Gastroesophageal sphincter (tissue), 4 donors: ENCODE measurements around the gene PALMD. TPM values are rescaled to one million over a fixed set of nuclear protein-coding genes. Genes with fewer than 3 reads are reported as not detected.

Experiments
- ATAC-seq: fragments of 150-250 bp; one replicate; pipeline ENCODE4 v1.9.1; 2016; ENCODE audit warnings: mild to moderate bottlenecking, moderate library complexity
- H3K27ac ChIP-seq, 4 donors: fragments of 200-600 bp; sonication (generic) in 3 of 4; 1 replicate in 3 of 4; 2 replicates in 1 of 4; pipeline ENCODE4 v1.5.1; 2016 to 2019
- H3K27me3 ChIP-seq: fragments of 200-600 bp; sonication (generic); one replicate; pipeline ENCODE4 v1.5.1; 2019
- H3K36me3 ChIP-seq, 2 donors: fragments of 200-600 bp; sonication (generic); one replicate each; pipeline ENCODE4 v1.5.1; 2019; ENCODE audit warnings: control low read depth in 1 of 2
- H3K4me1 ChIP-seq, 3 donors: fragments of 200-600 bp; sonication (generic); 1 replicate in 2 of 3; 2 replicates in 1 of 3; pipeline ENCODE4 v1.5.1; 2016 to 2019; ENCODE audit warnings: control low read depth in 2 of 3
- H3K4me3 ChIP-seq, 2 donors: fragments of 200-600 bp; sonication (generic); one replicate each; pipeline ENCODE4 v1.5.1; 2019; ENCODE audit warnings: mild to moderate bottlenecking in 1 of 2, moderate library complexity in 1 of 2
- H3K9me3 ChIP-seq, 3 donors: fragments of 200-600 bp; sonication (generic); one replicate each; pipeline ENCODE4 v1.5.1; 2017 to 2019; ENCODE audit warnings: control low read depth in 2 of 3
- EP300 ChIP-seq: sonication (generic); formaldehyde crosslinking; IDR thresholded peaks from one replicate; pipeline ENCODE4 v1.6.1; 2017; ENCODE audit warnings: antibody characterized with exemption, mild to moderate bottlenecking
- POLR2A ChIP-seq, 2 donors: fragments of 450-650 bp; IDR thresholded peaks; one replicate each; pipeline ENCODE4 v1.6.1; 2017; ENCODE audit warnings: antibody characterized with exemption in 2 of 2, mild to moderate bottlenecking in 2 of 2, moderate library complexity in 1 of 2
- POLR2AphosphoS5 ChIP-seq: sonication (generic); formaldehyde crosslinking; IDR thresholded peaks from one replicate; pipeline ENCODE4 v1.6.1; 2017; ENCODE audit warnings: antibody characterized with exemption
- WGBS, 2 donors: methylation state at CpG; one replicate each; pipeline ENCODE4 v1.1.5; 2018; ENCODE audit warnings: low coverage in 1 of 2; 5-methylcytosine and 5-hydroxymethylcytosine counted together
- total RNA-seq, 4 donors: library from RNA; depleted of rRNA; stranded (reverse); fragments of >200 nt; gene quantifications; one replicate each; pipeline ENCODE4 v1.1.0, GENCODE V29; 2016
- TF ChIP-seq, protein P1 (sequence below), 4 experiments: fragments of 200-600 bp in 2 of 4; fragments of 450-650 bp in 2 of 4; sonication (generic) in 1 of 4; IDR thresholded peaks; one replicate each; pipeline ENCODE4 v1.5.1; 2017 to 2019; ENCODE audit warnings: antibody characterized with exemption in 4 of 4, mild to moderate bottlenecking in 2 of 4, moderate library complexity in 2 of 4

PALMD gene
- total RNA-seq, 4 donors from 2014 or later = 11.7 to 46.7 (median 23.8) TPM

DNA sequence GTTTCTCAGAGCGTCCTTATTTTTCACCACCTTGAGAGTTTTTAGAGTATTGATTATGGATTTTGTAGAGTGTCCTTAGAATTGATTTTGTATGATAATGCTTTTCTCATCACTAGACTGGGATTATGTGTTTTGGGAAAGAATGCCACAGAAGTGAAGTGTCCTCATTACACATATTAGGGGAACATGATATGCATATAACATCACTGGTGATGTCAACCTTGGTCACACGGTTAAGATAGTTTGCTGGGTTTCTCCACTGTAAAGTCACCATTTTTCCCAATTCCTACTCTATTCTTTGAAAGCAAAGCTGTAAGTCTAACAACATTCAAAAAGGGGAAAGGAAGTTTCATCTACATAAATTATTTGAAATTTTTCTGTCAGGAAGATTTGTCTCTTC, 39.6 kb upstream of the PALMD start:
- Histone ChIP-seq H3K36me3 (no peaks in the 10 kb centered on the region), H3K27me3 (no peaks in the 10 kb centered on the region), H3K27ac (no peak overlapping the region), H3K9me3 (no peaks in the 10 kb centered on the region), H3K4me3 (no peak overlapping the region), H3K4me1 (peaks cover 0 to 10% (median 0%) of the 10 kb centered on the region in 3 donors)
- TF ChIP-seq POLR2AphosphoS5 (no peak), EP300 (no peak), POLR2A (IDR thresholded peaks at IDR 0.05) (no peak)
- TF ChIP-seq, protein P1, sequence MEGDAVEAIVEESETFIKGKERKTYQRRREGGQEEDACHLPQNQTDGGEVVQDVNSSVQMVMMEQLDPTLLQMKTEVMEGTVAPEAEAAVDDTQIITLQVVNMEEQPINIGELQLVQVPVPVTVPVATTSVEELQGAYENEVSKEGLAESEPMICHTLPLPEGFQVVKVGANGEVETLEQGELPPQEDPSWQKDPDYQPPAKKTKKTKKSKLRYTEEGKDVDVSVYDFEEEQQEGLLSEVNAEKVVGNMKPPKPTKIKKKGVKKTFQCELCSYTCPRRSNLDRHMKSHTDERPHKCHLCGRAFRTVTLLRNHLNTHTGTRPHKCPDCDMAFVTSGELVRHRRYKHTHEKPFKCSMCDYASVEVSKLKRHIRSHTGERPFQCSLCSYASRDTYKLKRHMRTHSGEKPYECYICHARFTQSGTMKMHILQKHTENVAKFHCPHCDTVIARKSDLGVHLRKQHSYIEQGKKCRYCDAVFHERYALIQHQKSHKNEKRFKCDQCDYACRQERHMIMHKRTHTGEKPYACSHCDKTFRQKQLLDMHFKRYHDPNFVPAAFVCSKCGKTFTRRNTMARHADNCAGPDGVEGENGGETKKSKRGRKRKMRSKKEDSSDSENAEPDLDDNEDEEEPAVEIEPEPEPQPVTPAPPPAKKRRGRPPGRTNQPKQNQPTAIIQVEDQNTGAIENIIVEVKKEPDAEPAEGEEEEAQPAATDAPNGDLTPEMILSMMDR (IDR thresholded peaks at IDR 0.05) = no peak
- ATAC-seq = no peak
- WGBS, 2 donors = 20 to 71% methylated on average over 1 to 2 of the region's 2 CpGs

DNA sequence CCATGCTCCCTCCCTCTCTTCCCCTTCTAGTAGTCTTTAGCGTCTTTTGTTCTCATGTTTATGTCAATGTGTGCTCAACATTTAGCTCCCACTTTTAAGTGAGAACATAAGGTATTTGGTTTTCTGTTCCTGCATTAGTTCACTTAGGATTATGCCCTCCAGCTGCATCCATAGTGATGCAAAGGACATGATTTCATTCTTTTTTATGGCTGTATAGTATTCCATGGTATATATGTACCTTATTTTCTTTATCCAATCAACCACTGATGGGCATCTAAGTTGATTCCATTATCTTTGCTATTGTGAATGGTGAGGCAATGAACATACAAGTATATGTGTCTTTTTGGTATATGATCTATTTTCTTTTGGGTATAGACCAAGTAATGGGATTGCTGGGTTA, 38.3 kb upstream of the PALMD start:
- peaks cover 0 to 9% (median 0%) of the 10 kb centered on the region in 3 donors for H3K4me1 ChIP-seq
- WGBS, 2 donors = 100% methylated on average over 1 of the region's 1 CpG; no CpG with 5 or more reads in 1 of the 2 donors
- H3K36me3 ChIP-seq = no peaks in the 10 kb centered on the region
- no peaks in the 10 kb centered on the region for H3K27me3 ChIP-seq
- no peak overlapping the region for H3K27ac ChIP-seq
- TF ChIP-seq EP300 (no peak), POLR2A (IDR thresholded peaks at IDR 0.05) (no peak), POLR2AphosphoS5 (no peak)
- TF ChIP-seq, protein P1 (IDR thresholded peaks at IDR 0.05) = no peak
- no peaks in the 10 kb centered on the region for H3K9me3 ChIP-seq
- ATAC-seq = no peak
- H3K4me3 ChIP-seq = no peak overlapping the region

DNA sequence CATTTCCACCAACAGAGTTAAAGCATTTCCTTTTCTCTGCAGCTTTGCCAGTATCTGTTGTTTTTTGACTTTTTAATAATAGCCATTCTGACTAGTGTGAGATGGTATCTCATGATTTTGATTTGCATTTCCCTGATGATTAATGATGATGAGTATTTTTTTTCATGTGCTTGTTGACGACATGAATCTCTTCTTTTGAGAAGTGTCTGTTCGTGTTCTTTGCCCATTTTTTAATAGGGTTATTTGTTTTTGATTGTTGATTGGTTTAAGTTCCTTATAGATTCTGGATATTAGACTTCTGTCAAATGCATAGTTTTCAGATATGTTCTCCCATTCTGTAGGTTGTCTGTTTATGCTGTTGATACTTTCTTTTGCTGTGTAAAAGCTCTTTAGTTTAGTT, 37.9 kb upstream of the PALMD start:
- ATAC-seq = no peak
- TF ChIP-seq POLR2A (IDR thresholded peaks at IDR 0.05) = no peak
- TF ChIP-seq, protein P1 (IDR thresholded peaks at IDR 0.05) = no peak
- TF ChIP-seq EP300 = no peak
- TF ChIP-seq POLR2AphosphoS5 = no peak
- no peaks in the 10 kb centered on the region for H3K27me3 ChIP-seq
- no peak overlapping the region for H3K27ac ChIP-seq
- H3K4me1 ChIP-seq = peaks cover 0 to 9% (median 0%) of the 10 kb centered on the region in 3 donors
- no peaks in the 10 kb centered on the region for H3K36me3 ChIP-seq
- 86 to 100% methylated on average over 2 of the region's 2 CpGs for WGBS, 2 donors
- no peak overlapping the region for H3K4me3 ChIP-seq
- no peaks in the 10 kb centered on the region for H3K9me3 ChIP-seq

- Histone ChIP-seq H3K9me3 (no peaks in the 10 kb centered on the region), H3K27me3 (no peaks in the 10 kb centered on the region), H3K27ac (no peak overlapping the region), H3K36me3 (no peaks in the 10 kb centered on the region), H3K4me3 (no peak overlapping the region), H3K4me1 (no peaks in the 10 kb centered on the region)
- WGBS, 2 donors = 76 to 85% methylated on average over 2 of the region's 2 CpGs
- ATAC-seq = no peak
- TF ChIP-seq POLR2A (IDR thresholded peaks at IDR 0.05) (no peak), POLR2AphosphoS5 (no peak), EP300 (no peak)
- TF ChIP-seq, protein P1 (IDR thresholded peaks at IDR 0.05) = no peak
Measured at GRCh38 chr1:99613716-99614115, 32.2 kb upstream of the PALMD start.

GRCh38 chr1:99614728-99615127, 31.2 kb upstream of the PALMD start:
- H3K9me3 ChIP-seq = no peaks in the 10 kb centered on the region
- H3K4me1 ChIP-seq = no peaks in the 10 kb centered on the region
- H3K27me3 ChIP-seq = no peaks in the 10 kb centered on the region
- H3K4me3 ChIP-seq = no peak overlapping the region
- TF ChIP-seq POLR2A (IDR thresholded peaks at IDR 0.05) (no peak), POLR2AphosphoS5 (no peak)
- no peak overlapping the region for H3K27ac ChIP-seq
- ATAC-seq = no peak
- H3K36me3 ChIP-seq = no peaks in the 10 kb centered on the region
